Epithelial cell of esophagus (primary cell): ENCODE results near the gene CLDN22.

Experiments used
- DNase-seq: peaks from one replicate; pipeline ENCODE4 v3.0.0; 2010; ENCODE audit warnings: low read depth
- H3K4me3 ChIP-seq: 2 replicates; pipeline ENCODE4 v1.5.1; 2011; ENCODE audit warnings: mild to moderate bottlenecking, low read length, control low read depth
- TF ChIP-seq, protein P1 (sequence below): IDR thresholded peaks from 2 replicates; pipeline ENCODE4 v1.5.1; 2011; ENCODE audit warnings: low read depth, mild to moderate bottlenecking, low read length, control low read depth, inconsistent platforms; ENCODE audit not compliant: insufficient read depth; ENCODE audit errors: missing control alignments

Gene CLDN22

DNA sequence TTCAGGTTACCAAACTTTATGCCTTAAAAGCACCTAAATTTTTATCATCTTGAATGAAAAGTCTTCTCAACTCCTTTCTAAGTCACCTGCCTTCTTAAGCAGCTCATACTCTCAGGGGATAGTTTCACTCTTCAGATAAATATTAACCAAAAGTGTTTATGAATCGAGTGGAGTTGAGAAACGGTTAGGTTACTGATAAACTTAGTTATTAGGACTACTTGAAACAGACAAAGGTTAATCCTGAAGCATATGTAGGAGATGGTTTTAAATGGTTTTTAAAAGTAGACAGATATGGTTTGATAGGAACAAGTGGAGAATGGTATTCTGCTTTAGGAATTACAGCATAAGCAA, 32.8 kb downstream of the CLDN22 start:
- H3K4me3 ChIP-seq = no peak overlapping the region
- TF ChIP-seq, protein P1, sequence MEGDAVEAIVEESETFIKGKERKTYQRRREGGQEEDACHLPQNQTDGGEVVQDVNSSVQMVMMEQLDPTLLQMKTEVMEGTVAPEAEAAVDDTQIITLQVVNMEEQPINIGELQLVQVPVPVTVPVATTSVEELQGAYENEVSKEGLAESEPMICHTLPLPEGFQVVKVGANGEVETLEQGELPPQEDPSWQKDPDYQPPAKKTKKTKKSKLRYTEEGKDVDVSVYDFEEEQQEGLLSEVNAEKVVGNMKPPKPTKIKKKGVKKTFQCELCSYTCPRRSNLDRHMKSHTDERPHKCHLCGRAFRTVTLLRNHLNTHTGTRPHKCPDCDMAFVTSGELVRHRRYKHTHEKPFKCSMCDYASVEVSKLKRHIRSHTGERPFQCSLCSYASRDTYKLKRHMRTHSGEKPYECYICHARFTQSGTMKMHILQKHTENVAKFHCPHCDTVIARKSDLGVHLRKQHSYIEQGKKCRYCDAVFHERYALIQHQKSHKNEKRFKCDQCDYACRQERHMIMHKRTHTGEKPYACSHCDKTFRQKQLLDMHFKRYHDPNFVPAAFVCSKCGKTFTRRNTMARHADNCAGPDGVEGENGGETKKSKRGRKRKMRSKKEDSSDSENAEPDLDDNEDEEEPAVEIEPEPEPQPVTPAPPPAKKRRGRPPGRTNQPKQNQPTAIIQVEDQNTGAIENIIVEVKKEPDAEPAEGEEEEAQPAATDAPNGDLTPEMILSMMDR = no peak
- no peak for DNase-seq

DNA sequence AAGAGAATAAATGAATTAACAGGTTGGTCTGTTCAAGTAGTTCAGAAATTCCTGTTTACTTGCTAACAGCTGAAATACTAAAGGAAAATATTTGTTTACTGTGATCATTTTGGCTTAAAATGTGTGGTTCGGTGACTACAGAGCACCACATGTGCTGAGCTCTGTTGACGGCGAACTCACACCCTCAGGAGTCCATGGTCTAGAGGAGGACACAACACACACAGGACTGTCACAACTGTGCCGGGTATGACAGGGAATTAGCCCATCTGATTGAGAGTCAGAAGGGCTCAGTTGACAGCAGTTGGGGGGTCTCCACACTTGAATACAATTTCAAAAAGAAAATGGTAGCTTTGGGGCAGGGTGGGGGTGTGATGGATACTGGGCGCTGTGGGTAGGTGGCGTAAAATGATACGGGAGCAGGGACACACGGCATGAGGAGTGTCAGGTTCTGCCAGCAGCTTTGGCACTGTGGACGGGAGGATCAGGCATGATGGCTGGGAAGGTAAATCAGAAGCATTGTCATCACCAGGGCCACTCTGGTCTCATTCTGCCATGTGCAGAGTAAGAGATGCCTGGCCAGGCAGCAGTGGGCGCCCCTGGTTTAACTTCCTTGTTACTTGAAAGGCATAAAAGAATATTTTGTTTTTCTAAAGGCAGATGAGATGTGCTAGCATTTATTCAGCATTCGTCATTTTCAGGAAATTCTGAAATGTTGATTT, 33.3 kb downstream of the CLDN22 start:
- no peak overlapping the region for H3K4me3 ChIP-seq
- DNase-seq = no peak
- TF ChIP-seq, protein P1 = no peak

DNA sequence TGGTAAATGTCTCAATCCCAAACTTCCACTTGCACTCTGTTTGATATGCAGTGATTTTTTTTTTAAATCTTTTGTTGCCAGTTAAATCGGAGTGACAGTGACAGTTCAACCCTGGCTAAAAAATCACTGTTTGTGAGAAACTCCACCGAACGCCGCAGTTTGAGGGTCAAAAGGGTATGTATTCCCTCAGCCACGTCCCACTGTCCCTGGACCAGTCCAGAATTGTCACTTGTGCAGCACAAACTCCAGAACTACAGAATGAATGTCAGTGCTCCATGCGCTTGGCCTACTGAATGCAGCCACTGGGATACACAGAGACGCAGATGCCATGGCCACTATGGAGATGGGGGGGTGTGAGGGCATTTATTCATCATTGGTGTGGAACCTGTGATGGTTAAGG, 34.2 kb downstream of the CLDN22 start:
- TF ChIP-seq, protein P1 = no peak
- no peak overlapping the region for H3K4me3 ChIP-seq
- no peak for DNase-seq

DNA sequence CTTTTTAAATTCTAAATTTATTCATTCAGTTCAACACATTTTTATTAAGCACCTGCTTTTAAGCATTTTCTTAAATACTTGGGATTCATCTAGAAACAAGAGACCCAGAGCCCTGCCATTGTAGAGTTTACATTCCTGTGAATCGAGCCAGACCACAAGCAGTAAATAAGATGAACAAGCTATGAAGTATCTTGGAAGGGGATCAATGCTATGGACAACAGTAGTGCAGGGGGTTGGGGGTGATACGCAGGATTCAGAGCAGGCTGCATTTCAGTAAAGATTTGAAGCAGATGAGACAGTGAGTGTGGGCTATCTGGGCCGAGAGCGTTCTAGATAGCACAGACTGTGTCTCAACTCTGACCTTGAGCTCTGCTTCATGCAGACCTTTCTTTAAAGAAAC, 35.1 kb downstream of the CLDN22 start:
- TF ChIP-seq, protein P1 = no peak
- no peak overlapping the region for H3K4me3 ChIP-seq
- no peak for DNase-seq

DNA sequence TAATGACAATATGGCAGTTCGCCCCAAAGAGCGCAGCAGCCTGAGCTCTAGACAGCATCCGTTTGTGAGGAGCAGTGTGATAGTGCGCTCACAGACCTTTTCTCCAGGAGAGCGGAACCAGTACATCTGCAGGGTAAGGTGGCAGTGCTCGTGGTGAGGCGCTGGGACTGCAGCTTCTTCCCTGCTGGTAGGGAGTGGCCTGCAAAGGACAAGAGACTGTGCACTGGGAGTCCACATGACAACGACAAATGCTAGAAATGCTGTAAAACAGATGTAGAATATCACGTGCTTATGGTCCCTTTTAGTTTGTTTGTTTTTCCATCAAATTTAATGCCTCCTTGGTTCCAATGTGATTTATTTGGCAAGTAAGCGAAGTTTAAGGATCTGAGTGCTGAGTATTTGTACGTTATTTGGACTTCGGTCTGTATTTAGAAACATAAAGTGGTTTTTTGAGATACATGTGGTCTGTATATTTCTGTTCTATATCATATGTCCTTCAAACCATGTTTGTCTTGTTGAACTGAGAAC, 35.8 kb downstream of the CLDN22 start:
- TF ChIP-seq, protein P1 = no peak
- no peak overlapping the region for H3K4me3 ChIP-seq
- no peak for DNase-seq

DNA sequence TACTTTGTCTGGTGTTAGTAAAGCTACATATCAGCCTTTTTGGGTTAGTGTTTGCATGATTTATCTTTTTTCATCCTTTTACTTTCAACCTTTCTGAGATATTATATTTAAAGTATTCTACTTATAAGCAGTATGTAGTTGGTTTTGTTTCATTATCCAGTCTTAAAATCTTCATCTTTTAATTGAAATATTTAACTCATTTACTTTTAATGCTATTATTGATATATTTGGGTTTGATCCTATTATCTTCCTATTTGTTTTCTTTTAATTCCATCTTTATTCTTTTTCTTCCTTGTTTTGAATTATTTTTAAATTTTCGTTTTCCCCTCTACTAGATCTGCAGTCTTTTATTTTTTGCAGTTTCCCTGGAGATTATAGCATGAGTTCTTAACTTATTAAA, 44.0 kb downstream of the CLDN22 start:
- no peak for DNase-seq
- TF ChIP-seq, protein P1 = no peak
- no peak overlapping the region for H3K4me3 ChIP-seq

DNA sequence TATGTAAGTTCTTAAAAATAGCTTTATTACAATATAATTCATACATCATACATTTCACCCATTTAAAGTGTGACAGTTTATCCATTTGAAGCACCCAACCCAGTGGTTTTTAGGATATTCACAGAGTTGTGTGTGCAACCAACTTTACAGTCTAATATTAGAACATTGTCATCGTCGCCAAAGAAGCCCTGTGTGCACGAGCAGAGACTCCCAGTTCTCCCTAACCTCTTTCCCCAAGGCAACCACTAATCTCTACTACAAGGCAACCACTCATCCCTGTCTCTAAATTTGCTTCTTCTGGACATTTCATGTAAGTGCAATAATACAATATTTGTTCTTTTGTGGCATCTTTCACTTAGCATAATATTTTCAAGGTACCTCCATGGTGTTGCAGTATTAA, 47.7 kb downstream of the CLDN22 start:
- no peak for DNase-seq
- TF ChIP-seq, protein P1 = no peak
- H3K4me3 ChIP-seq = no peak overlapping the region
